Activated CD4-positive, alpha-beta T cell treated with anti-CD3 and anti-CD28 coated beads, Interleukin-10, Interleukin-2, amounts not matched to agents 100 ng/mL and 50 ng/mL, durations not matched to agents 16 hours and 8 hours (primary cell): ENCODE data around the gene TMPRSS2.

Experiments used
- DNase-seq: peaks from one replicate; pipeline ENCODE4 v3.0.0-alpha.2; 2020

The TMPRSS2 gene

GRCh38 chr21:41480086-41480690 lies 27.8 kb downstream of the TMPRSS2 start:
- DNase-seq: no peak

GRCh38 chr21:41479686-41480085 lies 28.3 kb downstream of the TMPRSS2 start:
- no peak for DNase-seq

GRCh38 chr21:41478319-41479177 lies 29.4 kb downstream of the TMPRSS2 start:
- no peak for DNase-seq

- no peak for DNase-seq
These were observed 30.2 kb downstream of the TMPRSS2 start for GRCh38 chr21:41477641-41478318.

GRCh38 chr21:41475714-41476420 lies 32.1 kb downstream of the TMPRSS2 start:
- no peak for DNase-seq

GRCh38 chr21:41472753-41473548 lies 35.0 kb downstream of the TMPRSS2 start:
- no peak for DNase-seq

- no peak for DNase-seq
These were observed 37.9 kb downstream of the TMPRSS2 start for GRCh38 chr21:41470054-41470453.

GRCh38 chr21:41466024-41466820 lies 41.7 kb downstream of the TMPRSS2 start:
- DNase-seq: no peak

GRCh38 chr21:41465176-41465781 lies 42.7 kb downstream of the TMPRSS2 start:
- no peak for DNase-seq

- DNase-seq: peak; percentile 58
These were observed 47.1 kb downstream of the TMPRSS2 start for GRCh38 chr21:41460578-41461527.

- no peak for DNase-seq
These were observed 47.9 kb downstream of the TMPRSS2 start for GRCh38 chr21:41459884-41460534.

GRCh38 chr21:41458559-41458958 lies 49.4 kb downstream of the TMPRSS2 start:
- DNase-seq: no peak

- no peak for DNase-seq
These were observed 49.8 kb downstream of the TMPRSS2 start for GRCh38 chr21:41458121-41458520.

GRCh38 chr21:41453761-41454160 lies 54.2 kb downstream of the TMPRSS2 start:
- no peak for DNase-seq

- no peak for DNase-seq
These were observed 54.8 kb downstream of the TMPRSS2 start for GRCh38 chr21:41453198-41453597.

GRCh38 chr21:41451753-41452676 lies 55.9 kb downstream of the TMPRSS2 start:
- DNase-seq: no peak

GRCh38 chr21:41449613-41450012 lies 58.3 kb downstream of the TMPRSS2 start:
- DNase-seq: no peak

GRCh38 chr21:41447356-41447755 lies 60.6 kb downstream of the TMPRSS2 start:
- no peak for DNase-seq
